ENCODE data around the gene CYP19A1. TPM values are rescaled to one million over a fixed set of nuclear protein-coding genes. Genes with fewer than 3 reads are reported as not detected.
A peak's percentile ranks its signal among the peaks of the same experiment; 100 is the strongest.

Gene CYP19A1
- total RNA-seq (0.42 TPM), polyA plus RNA-seq (2.2 TPM)
- long read RNA-seq, donor 1: 0 reads
- long read RNA-seq, donor 2: 0 reads
- long read RNA-seq, donor 3: 0 reads
- long read RNA-seq, donor 4: 0 reads
- long read RNA-seq, donor 5: 0 reads
- long read RNA-seq, donor 6: 0 reads
- long read RNA-seq, donor 7: 0 reads
- long read RNA-seq, donor 8: 0 reads
- long read RNA-seq, donor 9: 0 reads
- long read RNA-seq, donor 10: 0 reads

- no peaks in the 10 kb centered on the region for H3K4me1 ChIP-seq (ENCODE audit: control insufficient read depth in 2 of 2, insufficient read depth in 2 of 2, low read length in 2 of 2)
- 95% methylated on average over 6 of the region's 6 CpGs for WGBS
- no peak for DNase-seq (ENCODE audit: low read depth in 6 of 9, low spot score in 9 of 9)
- H3K36me3 ChIP-seq (ENCODE audit: control insufficient read depth in 2 of 2, insufficient read depth in 2 of 2, low read length in 1 of 2): no peaks in the 10 kb centered on the region
- H3K9me3 ChIP-seq (ENCODE audit: control insufficient read depth in 2 of 2, insufficient read depth in 1 of 2, low read length in 1 of 2): peaks cover 0 to 1% of the 10 kb centered on the region in 2 donors
- no peak within 1 kb of the TSS for H3K27ac ChIP-seq (ENCODE audit: low read depth in 1 of 2, low read length in 1 of 2)
- no peak within 1 kb of the TSS for H3K4me3 ChIP-seq (ENCODE audit: low read length in 2 of 2)
- peaks cover 25 to 27% of the 10 kb centered on the region in 2 donors for H3K27me3 ChIP-seq (ENCODE audit: control insufficient read depth in 2 of 2, insufficient read depth in 1 of 2, low read length in 1 of 2)
Measured at GRCh38 chr15:51338496-51338895, at the start of gene CYP19A1. Gene CYP19A1 (minus strand): TSS chr15:51338596. CDS start chr15:51242912, 95,684 bp downstream.

DNA sequence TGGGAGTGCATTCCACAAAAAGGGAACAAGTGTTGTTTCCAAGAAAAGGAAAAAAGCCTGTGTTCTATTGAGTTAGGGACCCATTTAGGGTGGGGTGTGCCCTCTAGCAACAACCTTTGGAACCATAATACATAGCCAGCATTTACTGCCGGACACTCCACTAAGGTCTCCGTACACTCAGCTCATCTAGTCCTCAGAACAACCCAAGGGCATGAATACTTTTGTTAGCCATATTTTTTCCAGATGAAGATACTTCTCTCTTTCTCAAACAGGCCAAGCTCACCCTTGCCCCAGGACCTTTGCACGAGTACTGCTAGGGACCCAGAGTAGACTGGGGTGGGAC is 49.3 kb upstream of the CYP19A1 start:
- no peak for DNase-seq (ENCODE audit: low read depth in 6 of 9, low spot score in 9 of 9)
- H3K27ac ChIP-seq (ENCODE audit: low read depth in 1 of 2, low read length in 1 of 2): no peak overlapping the region
- no peaks in the 10 kb centered on the region for H3K4me1 ChIP-seq (ENCODE audit: control insufficient read depth in 2 of 2, insufficient read depth in 2 of 2, low read length in 2 of 2)
- no peak overlapping the region for H3K4me3 ChIP-seq (ENCODE audit: low read length in 2 of 2)
- no peaks in the 10 kb centered on the region for H3K36me3 ChIP-seq (ENCODE audit: control insufficient read depth in 2 of 2, insufficient read depth in 2 of 2, low read length in 1 of 2)
- H3K9me3 ChIP-seq (ENCODE audit: control insufficient read depth in 2 of 2, insufficient read depth in 1 of 2, low read length in 1 of 2): no peaks in the 10 kb centered on the region
- no peaks in the 10 kb centered on the region for H3K27me3 ChIP-seq (ENCODE audit: control insufficient read depth in 2 of 2, insufficient read depth in 1 of 2, low read length in 1 of 2)
- WGBS: 97% methylated on average over 3 of the region's 3 CpGs

DNA sequence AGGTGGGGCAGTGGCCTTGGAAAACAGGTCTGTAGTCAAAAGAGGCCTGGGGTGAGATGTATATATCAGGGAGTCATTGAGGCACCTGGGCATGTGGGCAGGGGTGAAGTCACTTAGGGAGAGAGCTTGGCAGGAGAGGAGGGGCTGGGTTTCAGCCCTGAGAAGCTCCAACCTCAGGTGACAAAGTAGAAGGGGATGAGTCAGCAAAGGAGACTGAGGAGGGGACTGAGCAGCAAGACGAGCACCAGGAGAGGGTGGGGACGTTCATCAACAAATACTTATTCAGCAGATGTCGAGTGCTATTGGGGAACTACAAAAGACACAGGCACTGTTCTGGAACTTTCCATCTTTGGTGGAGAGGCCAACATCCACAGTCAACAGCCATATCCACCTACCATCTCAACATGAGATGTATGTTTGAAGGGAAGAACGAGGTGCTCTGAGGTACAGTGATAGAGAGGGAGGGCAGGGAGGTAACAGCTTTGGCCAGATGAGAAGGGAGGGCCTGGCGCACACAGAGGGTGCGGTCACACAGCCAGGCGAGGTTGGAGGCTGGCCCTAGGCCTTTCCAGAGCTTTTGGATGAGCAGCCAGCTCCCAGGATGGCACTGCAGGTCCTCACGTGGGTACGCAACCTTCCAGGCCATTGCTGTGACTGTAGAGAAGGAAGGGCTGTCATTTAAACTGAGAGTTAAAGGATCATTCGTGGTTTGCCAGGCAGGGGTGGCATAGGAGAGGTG is 48.7 kb upstream of the CYP19A1 start:
- Histone ChIP-seq H3K27ac (ENCODE audit: low read depth in 1 of 2, low read length in 1 of 2) (no peak overlapping the region), H3K36me3 (ENCODE audit: control insufficient read depth in 2 of 2, insufficient read depth in 2 of 2, low read length in 1 of 2) (no peaks in the 10 kb centered on the region), H3K4me1 (ENCODE audit: control insufficient read depth in 2 of 2, insufficient read depth in 2 of 2, low read length in 2 of 2) (no peaks in the 10 kb centered on the region), H3K9me3 (ENCODE audit: control insufficient read depth in 2 of 2, insufficient read depth in 1 of 2, low read length in 1 of 2) (no peaks in the 10 kb centered on the region), H3K4me3 (ENCODE audit: low read length in 2 of 2) (no peak overlapping the region), H3K27me3 (ENCODE audit: control insufficient read depth in 2 of 2, insufficient read depth in 1 of 2, low read length in 1 of 2) (no peaks in the 10 kb centered on the region)
- 87% methylated on average over 10 of the region's 10 CpGs for WGBS
- DNase-seq (ENCODE audit: low read depth in 6 of 9, low spot score in 9 of 9): no peak

DNA sequence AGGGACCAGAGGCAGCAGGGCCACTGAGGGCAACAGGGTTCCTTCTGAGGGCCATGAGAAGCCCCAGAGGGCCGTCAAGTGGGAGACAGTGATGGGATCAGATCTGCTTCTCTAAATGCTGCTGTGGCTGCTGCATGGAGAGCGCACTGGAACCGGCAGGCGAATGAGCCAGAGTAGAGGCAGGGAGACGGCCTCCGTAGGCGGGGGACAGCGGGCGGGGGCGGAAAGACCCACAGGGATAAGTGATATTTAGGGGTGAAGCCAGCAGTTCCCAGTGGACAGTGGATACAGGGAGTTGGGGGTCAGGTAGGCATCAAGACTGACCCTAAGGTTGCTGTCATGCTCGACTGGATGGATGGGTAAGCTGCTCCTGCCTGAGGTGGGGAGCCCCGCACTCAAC is 48.1 kb upstream of the CYP19A1 start:
- no peaks in the 10 kb centered on the region for H3K9me3 ChIP-seq (ENCODE audit: control insufficient read depth in 2 of 2, insufficient read depth in 1 of 2, low read length in 1 of 2)
- no peak for DNase-seq (ENCODE audit: low read depth in 6 of 9, low spot score in 9 of 9)
- no peak overlapping the region for H3K27ac ChIP-seq (ENCODE audit: low read depth in 1 of 2, low read length in 1 of 2)
- 96% methylated on average over 12 of the region's 12 CpGs for WGBS
- no peaks in the 10 kb centered on the region for H3K4me1 ChIP-seq (ENCODE audit: control insufficient read depth in 2 of 2, insufficient read depth in 2 of 2, low read length in 2 of 2)
- no peaks in the 10 kb centered on the region for H3K36me3 ChIP-seq (ENCODE audit: control insufficient read depth in 2 of 2, insufficient read depth in 2 of 2, low read length in 1 of 2)
- H3K27me3 ChIP-seq (ENCODE audit: control insufficient read depth in 2 of 2, insufficient read depth in 1 of 2, low read length in 1 of 2): no peaks in the 10 kb centered on the region
- H3K4me3 ChIP-seq (ENCODE audit: low read length in 2 of 2): no peak overlapping the region

DNA sequence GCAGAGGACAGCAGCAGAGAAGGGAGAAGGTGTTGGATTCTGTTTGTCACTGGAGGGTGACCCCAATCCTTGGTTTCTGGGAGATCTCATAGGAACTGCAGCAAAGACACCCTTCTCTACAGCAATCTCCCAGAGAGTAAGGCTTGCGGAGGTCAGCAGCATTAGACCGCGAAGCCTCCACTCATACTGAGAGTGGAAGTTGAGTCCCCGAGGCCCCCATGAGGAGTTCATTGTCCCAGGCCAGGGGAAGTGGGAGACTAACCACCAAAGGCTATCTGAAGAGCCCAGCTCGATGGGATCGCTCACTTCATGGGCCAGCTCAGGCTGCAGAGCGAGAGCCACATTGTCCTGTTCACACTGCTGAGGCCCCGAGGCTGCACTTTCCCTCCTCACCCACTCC is 47.6 kb upstream of the CYP19A1 start:
- no peak for DNase-seq (ENCODE audit: low read depth in 6 of 9, low spot score in 9 of 9)
- H3K4me3 ChIP-seq (ENCODE audit: low read length in 2 of 2): no peak overlapping the region
- H3K4me1 ChIP-seq (ENCODE audit: control insufficient read depth in 2 of 2, insufficient read depth in 2 of 2, low read length in 2 of 2): no peaks in the 10 kb centered on the region
- H3K9me3 ChIP-seq (ENCODE audit: control insufficient read depth in 2 of 2, insufficient read depth in 1 of 2, low read length in 1 of 2): no peaks in the 10 kb centered on the region
- no peak overlapping the region for H3K27ac ChIP-seq (ENCODE audit: low read depth in 1 of 2, low read length in 1 of 2)
- H3K27me3 ChIP-seq (ENCODE audit: control insufficient read depth in 2 of 2, insufficient read depth in 1 of 2, low read length in 1 of 2): no peaks in the 10 kb centered on the region
- no peaks in the 10 kb centered on the region for H3K36me3 ChIP-seq (ENCODE audit: control insufficient read depth in 2 of 2, insufficient read depth in 2 of 2, low read length in 1 of 2)
- WGBS: 90% methylated on average over 8 of the region's 8 CpGs

DNA sequence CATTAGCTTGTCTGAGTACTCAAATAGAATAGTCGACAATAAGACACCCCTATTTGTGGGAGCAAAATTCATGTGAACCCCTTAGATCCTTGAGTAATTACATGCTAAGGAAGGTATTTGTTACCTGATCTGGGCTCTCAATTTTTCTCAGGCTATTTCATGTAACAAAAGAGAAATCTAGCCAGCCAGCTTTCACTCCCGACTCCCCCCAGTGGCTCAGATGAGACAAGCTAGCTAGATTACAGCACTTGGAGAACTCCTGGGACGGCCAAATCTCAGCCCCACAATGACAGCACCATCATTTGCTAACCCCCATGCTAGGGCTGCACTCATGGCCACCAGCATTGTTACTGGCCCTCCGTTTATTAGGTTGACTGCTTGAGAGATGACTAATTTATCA is 44.4 kb upstream of the CYP19A1 start:
- H3K4me1 ChIP-seq (ENCODE audit: control insufficient read depth in 2 of 2, insufficient read depth in 2 of 2, low read length in 2 of 2): no peaks in the 10 kb centered on the region
- no peaks in the 10 kb centered on the region for H3K27me3 ChIP-seq (ENCODE audit: control insufficient read depth in 2 of 2, insufficient read depth in 1 of 2, low read length in 1 of 2)
- no peak overlapping the region for H3K4me3 ChIP-seq (ENCODE audit: low read length in 2 of 2)
- H3K36me3 ChIP-seq (ENCODE audit: control insufficient read depth in 2 of 2, insufficient read depth in 2 of 2, low read length in 1 of 2): no peaks in the 10 kb centered on the region
- H3K9me3 ChIP-seq (ENCODE audit: control insufficient read depth in 2 of 2, insufficient read depth in 1 of 2, low read length in 1 of 2): no peaks in the 10 kb centered on the region
- DNase-seq (ENCODE audit: low read depth in 6 of 9, low spot score in 9 of 9): peak in 2 of 9 donors; percentile 1 to 10
- WGBS: 27% methylated on average over 4 of the region's 4 CpGs
- H3K27ac ChIP-seq (ENCODE audit: low read depth in 1 of 2, low read length in 1 of 2): no peak overlapping the region

DNA sequence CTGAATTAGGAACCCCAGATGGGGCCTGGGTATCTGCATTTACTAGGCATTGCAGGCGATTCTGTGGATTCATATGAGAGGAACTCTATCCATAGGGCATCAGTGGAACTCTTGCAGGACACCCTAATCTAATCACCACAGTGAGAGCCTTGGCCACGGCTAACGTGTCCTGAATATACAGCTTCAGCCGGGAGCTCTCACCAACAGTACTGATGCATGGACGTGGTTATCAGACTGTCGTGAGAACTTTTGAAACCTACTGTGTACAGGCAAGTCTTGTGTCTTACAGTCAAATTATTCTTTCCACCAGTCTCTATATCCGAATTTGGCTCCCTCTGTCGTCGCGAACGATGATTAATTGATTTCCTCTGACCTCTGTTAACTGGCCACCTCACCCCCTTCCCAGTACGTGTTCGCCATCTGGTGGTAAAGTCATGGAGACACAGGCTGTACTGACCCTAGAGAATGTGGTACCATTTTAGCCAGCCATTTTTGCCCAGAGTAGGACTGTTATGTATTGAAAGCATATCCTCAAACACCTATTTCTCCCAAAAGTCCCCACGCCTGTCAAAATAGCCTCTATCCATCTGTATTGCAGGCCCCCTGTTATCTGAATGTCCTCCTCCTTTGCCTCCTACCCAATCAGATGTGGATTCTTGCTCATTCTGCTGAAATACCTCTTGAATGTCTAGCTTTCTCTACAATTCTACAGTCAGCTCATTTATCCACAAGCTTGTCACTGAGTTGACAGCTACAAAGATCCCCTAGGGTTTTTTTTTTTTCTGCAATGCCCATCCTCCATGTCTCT is 42.8 kb upstream of the CYP19A1 start:
- Histone ChIP-seq H3K9me3 (ENCODE audit: control insufficient read depth in 2 of 2, insufficient read depth in 1 of 2, low read length in 1 of 2) (no peaks in the 10 kb centered on the region), H3K4me3 (ENCODE audit: low read length in 2 of 2) (no peak overlapping the region), H3K27me3 (ENCODE audit: control insufficient read depth in 2 of 2, insufficient read depth in 1 of 2, low read length in 1 of 2) (no peaks in the 10 kb centered on the region), H3K36me3 (ENCODE audit: control insufficient read depth in 2 of 2, insufficient read depth in 2 of 2, low read length in 1 of 2) (no peaks in the 10 kb centered on the region), H3K4me1 (ENCODE audit: control insufficient read depth in 2 of 2, insufficient read depth in 2 of 2, low read length in 2 of 2) (no peaks in the 10 kb centered on the region), H3K27ac (ENCODE audit: low read depth in 1 of 2, low read length in 1 of 2) (no peak overlapping the region)
- 40% methylated on average over 14 of the region's 14 CpGs for WGBS
- peak in 2 of 9 donors; percentile 13 for DNase-seq (ENCODE audit: low read depth in 6 of 9, low spot score in 9 of 9)

DNA sequence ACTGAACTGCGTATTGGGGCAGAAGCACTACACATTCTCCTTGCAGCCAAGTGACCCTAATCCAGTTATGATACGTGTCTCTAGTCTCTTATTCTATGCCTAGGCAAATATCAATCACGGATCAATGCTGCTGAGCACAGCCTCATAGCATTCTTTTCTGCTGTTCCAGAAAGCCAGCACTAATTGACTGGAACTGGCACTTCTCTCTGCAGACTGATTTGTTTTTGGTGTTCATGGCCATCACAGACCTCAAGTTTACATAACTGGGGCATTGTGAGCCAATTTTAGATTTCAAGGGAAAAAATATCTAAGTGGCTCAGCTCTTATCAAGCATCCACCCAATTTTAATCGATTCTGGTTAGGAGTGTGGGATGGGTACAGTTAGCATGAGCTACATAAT is 41.0 kb upstream of the CYP19A1 start:
- 93% methylated on average over 4 of the region's 4 CpGs for WGBS
- no peak for DNase-seq (ENCODE audit: low read depth in 6 of 9, low spot score in 9 of 9)
- no peaks in the 10 kb centered on the region for H3K4me1 ChIP-seq (ENCODE audit: control insufficient read depth in 2 of 2, insufficient read depth in 2 of 2, low read length in 2 of 2)
- H3K4me3 ChIP-seq (ENCODE audit: low read length in 2 of 2): no peak overlapping the region
- H3K27ac ChIP-seq (ENCODE audit: low read depth in 1 of 2, low read length in 1 of 2): no peak overlapping the region
- H3K27me3 ChIP-seq (ENCODE audit: control insufficient read depth in 2 of 2, insufficient read depth in 1 of 2, low read length in 1 of 2): no peaks in the 10 kb centered on the region
- H3K36me3 ChIP-seq (ENCODE audit: control insufficient read depth in 2 of 2, insufficient read depth in 2 of 2, low read length in 1 of 2): no peaks in the 10 kb centered on the region
- no peaks in the 10 kb centered on the region for H3K9me3 ChIP-seq (ENCODE audit: control insufficient read depth in 2 of 2, insufficient read depth in 1 of 2, low read length in 1 of 2)

DNA sequence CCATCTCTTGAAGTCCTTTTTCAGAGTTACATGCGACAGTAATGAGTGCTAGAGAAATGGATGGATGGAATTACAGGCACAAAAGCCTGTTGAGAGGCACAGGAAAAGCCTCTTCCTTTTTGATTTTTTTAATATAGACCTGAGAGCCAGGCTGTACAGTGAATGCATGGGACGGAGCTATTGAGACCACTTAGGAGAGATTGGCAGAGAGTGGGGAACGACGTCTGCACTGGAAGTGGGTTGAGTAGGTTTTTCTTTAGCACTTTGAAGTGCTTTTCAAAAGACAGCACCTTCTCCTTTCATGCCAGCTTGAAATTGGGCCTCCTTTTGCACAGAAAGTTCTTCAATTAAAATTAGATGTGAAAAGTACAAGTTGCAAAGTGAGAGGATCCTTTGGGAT is 40.0 kb upstream of the CYP19A1 start:
- WGBS: 81% methylated on average over 4 of the region's 4 CpGs
- DNase-seq (ENCODE audit: low read depth in 6 of 9, low spot score in 9 of 9): no peak

More for the DNA sequence above, 40.0 kb upstream of the CYP19A1 start:
- H3K36me3 ChIP-seq (ENCODE audit: control insufficient read depth in 2 of 2, insufficient read depth in 2 of 2, low read length in 1 of 2): no peaks in the 10 kb centered on the region
- no peaks in the 10 kb centered on the region for H3K4me1 ChIP-seq (ENCODE audit: control insufficient read depth in 2 of 2, insufficient read depth in 2 of 2, low read length in 2 of 2)
- no peaks in the 10 kb centered on the region for H3K9me3 ChIP-seq (ENCODE audit: control insufficient read depth in 2 of 2, insufficient read depth in 1 of 2, low read length in 1 of 2)
- no peaks in the 10 kb centered on the region for H3K27me3 ChIP-seq (ENCODE audit: control insufficient read depth in 2 of 2, insufficient read depth in 1 of 2, low read length in 1 of 2)
- H3K4me3 ChIP-seq (ENCODE audit: low read length in 2 of 2): no peak overlapping the region
- no peak overlapping the region for H3K27ac ChIP-seq (ENCODE audit: low read depth in 1 of 2, low read length in 1 of 2)

Data from thymus (tissue), 14 donors.